HUES6 (cell line): ENCODE measurements around the gene PMS1.
A peak's percentile ranks its signal among the peaks of the same experiment; 100 is the strongest.

Experiments
- H3K27ac ChIP-seq: 2 replicates; pipeline ENCODE4 v1.7.0; 2013; ENCODE audit warnings: low read depth, mild to moderate bottlenecking, low read length, inconsistent platforms
- H3K27me3 ChIP-seq: 2 replicates; pipeline ENCODE4 v1.6.1; 2013; ENCODE audit warnings: low read length; ENCODE audit not compliant: control insufficient read depth, insufficient read depth
- H3K36me3 ChIP-seq: 2 replicates; pipeline ENCODE4 v1.6.1; 2013; ENCODE audit warnings: low read length; ENCODE audit not compliant: control insufficient read depth, insufficient read depth
- H3K4me1 ChIP-seq: 2 replicates; pipeline ENCODE4 v1.6.1; 2013; ENCODE audit warnings: low read length; ENCODE audit not compliant: control insufficient read depth, insufficient read depth
- H3K4me3 ChIP-seq: 2 replicates; pipeline ENCODE4 v1.5.1; 2013; ENCODE audit warnings: low read depth, low read length
- H3K9ac ChIP-seq: one replicate; pipeline ENCODE4 v1.6.1; 2013; ENCODE audit warnings: mild to moderate bottlenecking, low read length
- H3K9me3 ChIP-seq: 2 replicates; pipeline ENCODE4 v1.6.1; 2013; ENCODE audit warnings: low read depth, low read length; ENCODE audit not compliant: control insufficient read depth, insufficient read depth

The PMS1 gene

DNA sequence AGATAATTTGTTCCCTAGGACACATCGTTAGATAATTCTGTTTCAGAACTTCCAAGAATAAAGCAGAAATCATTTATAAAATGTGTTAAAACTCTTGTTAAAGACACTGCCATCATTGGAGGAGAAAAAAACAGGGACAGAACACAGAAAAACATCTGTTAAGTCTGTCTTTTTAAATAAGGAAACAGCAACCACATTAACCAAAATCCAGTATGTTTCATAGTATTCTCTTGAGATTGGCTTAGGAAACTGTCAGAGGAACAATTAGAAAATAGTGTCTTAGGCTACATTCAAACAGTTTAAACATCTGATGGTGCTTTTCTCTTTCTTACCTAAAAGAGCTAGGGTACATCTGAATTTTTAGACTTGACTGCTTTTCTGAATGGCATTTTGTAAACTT lies 81.6 kb downstream of the PMS1 start:
- Histone ChIP-seq H3K36me3 (peaks cover 30% of the 10 kb centered on the region), H3K27me3 (no peaks in the 10 kb centered on the region), H3K9ac (no peak overlapping the region)

DNA sequence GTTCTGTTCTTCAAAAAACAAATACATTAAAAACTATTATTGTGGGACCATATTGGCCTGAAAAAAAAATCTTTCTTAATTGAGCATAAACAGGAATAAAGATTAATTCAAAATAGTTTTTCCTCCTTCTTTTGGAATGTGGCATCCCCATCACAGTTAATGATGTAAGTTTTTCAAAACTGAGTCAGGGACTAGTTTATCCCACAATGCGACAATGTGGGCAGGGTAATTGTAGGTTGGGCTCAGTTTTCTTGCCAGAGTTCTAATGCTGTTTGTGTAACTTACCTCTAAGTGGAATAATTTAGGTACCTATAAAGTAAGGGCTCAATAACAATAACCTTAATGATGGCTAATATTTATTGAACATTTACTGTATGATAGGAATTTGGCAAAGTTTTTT lies 82.0 kb downstream of the PMS1 start:
- no peak overlapping the region for H3K27ac ChIP-seq
- no peaks in the 10 kb centered on the region for H3K9me3 ChIP-seq
- peaks cover 30% of the 10 kb centered on the region for H3K36me3 ChIP-seq
- H3K4me1 ChIP-seq: no peaks in the 10 kb centered on the region
- H3K9ac ChIP-seq: no peak overlapping the region
- H3K4me3 ChIP-seq: no peak overlapping the region
- no peaks in the 10 kb centered on the region for H3K27me3 ChIP-seq

More for the DNA sequence above, 81.6 kb downstream of the PMS1 start:
- Histone ChIP-seq H3K4me1 (no peaks in the 10 kb centered on the region), H3K27ac (no peak overlapping the region), H3K9me3 (no peaks in the 10 kb centered on the region), H3K4me3 (no peak overlapping the region)

DNA sequence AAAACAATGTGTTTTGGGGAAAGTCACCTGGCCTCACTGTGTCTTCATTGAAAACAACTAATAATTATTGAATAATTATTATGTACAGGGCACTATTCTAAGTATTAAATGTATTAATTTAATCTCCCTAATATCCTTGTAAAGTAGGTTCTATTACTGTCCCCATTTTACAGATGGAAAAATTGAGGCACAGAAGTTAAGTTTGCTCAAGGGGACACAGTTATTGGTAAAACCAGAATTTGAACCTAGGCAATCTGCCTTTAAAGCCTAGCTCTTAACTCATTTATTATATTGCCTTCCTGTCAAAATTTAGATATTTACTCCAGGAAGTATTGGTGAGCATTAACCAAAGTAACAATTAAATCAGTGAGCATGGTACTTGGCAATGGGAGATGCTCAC lies 84.6 kb downstream of the PMS1 start:
- H3K27ac ChIP-seq: no peak overlapping the region
- no peaks in the 10 kb centered on the region for H3K27me3 ChIP-seq
- H3K9ac ChIP-seq: no peak overlapping the region
- no peaks in the 10 kb centered on the region for H3K9me3 ChIP-seq
- H3K4me1 ChIP-seq: no peaks in the 10 kb centered on the region
- no peak overlapping the region for H3K4me3 ChIP-seq
- peaks cover 41% of the 10 kb centered on the region for H3K36me3 ChIP-seq

DNA sequence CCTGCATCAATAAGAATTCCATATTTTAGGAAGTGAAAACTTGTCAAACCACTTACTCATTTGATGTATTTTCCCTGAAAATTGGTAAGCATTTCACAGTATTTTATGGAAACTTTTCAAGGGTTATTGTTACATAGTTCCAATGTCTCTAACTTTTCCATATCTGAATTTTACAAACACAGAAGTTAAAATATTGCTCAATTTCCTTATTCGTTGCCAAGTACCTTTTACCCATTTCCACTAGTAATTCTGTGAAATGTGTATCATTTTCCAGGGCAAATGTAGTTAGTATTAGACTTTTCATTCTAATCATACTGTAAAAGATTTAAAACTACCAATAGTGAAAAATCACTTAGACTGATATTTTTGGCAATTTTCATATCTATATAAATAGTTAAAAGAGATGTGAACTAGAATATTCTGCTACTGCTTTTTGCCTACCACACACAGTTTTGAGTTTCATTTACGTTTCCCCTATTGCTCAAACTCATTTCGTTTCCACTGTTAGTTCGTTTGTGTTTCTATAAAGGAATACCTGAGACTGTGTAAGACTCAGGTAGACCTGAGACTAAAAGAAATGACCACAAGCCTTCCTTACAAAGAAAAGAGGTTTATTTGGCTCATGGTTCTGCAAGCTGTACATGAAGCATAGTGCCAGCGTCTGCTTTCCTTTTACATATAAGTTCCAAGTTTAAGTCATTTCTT lies 86.3 kb downstream of the PMS1 start:
- H3K4me3 ChIP-seq: no peak overlapping the region
- H3K9ac ChIP-seq: no peak overlapping the region
- peaks cover 42% of the 10 kb centered on the region for H3K36me3 ChIP-seq
- H3K9me3 ChIP-seq: no peaks in the 10 kb centered on the region
- no peak overlapping the region for H3K27ac ChIP-seq
- H3K27me3 ChIP-seq: no peaks in the 10 kb centered on the region
- no peaks in the 10 kb centered on the region for H3K4me1 ChIP-seq

DNA sequence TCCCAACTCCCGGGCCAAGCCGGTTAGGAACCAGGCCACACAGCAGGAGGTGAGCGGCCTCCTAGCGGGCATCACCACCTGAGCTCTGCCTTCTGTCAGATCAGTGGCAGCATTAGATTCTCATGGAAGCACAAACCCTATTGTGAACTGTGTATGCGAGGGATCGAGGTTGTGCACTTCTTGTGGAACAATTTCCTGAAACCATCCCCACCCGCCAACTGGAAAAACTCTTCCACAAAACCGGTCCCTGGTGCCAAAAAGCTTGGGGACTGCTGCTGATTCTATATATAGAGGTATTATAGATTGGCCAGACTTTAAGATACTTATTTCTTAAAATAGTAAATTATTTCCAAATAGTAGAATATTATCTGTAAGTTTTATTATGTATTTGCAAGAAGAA lies 89.4 kb downstream of the PMS1 start:
- H3K4me3 ChIP-seq: no peak overlapping the region
- H3K36me3 ChIP-seq: peaks cover 36% of the 10 kb centered on the region
- H3K27ac ChIP-seq: no peak overlapping the region
- H3K9ac ChIP-seq: no peak overlapping the region
- no peaks in the 10 kb centered on the region for H3K27me3 ChIP-seq
- H3K9me3 ChIP-seq: no peaks in the 10 kb centered on the region
- H3K4me1 ChIP-seq: no peaks in the 10 kb centered on the region

DNA sequence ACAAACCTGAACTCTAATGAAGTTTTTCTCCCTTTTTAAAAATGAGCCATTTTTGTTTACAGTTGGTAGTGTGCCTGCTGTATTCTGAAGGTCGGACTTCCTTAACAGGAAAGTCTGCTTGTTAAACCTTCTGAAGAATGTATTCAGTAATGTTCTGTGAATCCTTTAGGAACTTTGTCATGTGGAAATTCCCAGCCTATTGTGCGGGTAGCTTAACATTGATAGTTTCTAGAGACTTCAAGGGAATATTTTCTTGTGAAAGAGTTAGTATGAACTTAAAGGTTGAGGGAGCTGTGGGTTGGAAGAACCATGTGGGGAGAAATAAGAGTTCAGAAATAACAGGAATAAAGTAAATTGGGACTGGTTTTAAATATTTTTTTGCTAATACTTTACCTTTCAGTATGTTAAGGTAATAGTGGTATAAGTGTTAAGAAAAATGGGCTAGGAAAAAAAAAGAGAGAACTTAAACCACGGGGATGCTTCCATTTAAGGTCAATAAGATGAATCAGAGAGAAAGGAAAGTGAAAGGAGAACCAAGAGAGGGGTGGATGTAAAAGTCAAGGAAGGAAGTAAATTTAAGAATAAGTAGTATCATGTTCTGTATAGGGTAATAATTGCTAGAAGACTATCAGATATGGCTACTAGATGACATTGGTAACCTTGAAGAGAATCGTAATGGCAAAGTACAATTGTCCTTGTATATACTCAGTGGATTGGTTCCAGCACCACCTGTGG lies 90.5 kb downstream of the PMS1 start:
- Histone ChIP-seq H3K4me3 (no peak overlapping the region), H3K9ac (no peak overlapping the region), H3K4me1 (peaks cover 5% of the 10 kb centered on the region), H3K9me3 (no peaks in the 10 kb centered on the region), H3K36me3 (peaks cover 33% of the 10 kb centered on the region), H3K27ac (no peak overlapping the region), H3K27me3 (no peaks in the 10 kb centered on the region)

DNA sequence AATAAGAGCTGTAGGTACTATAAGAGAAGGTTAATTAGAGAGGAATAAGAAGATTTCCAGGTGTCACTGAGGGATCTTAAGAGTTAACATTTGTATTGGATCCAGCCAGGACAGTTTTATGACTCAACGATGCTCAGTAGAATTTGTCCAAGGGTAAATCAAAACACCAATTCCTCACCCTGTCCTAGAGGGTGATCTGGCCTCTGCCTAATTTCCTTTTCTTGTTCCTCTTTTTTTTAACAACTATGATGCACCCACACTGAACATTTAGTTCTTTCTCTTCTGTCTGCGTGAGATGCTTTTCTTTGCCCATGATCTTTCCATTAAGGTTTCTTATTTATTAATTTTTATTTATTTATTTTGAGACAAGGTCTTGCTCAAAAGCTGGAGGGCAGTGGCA lies 92.0 kb downstream of the PMS1 start:
- Histone ChIP-seq H3K4me1 (peaks cover 19% of the 10 kb centered on the region), H3K9me3 (no peaks in the 10 kb centered on the region), H3K36me3 (peaks cover 33% of the 10 kb centered on the region)

DNA sequence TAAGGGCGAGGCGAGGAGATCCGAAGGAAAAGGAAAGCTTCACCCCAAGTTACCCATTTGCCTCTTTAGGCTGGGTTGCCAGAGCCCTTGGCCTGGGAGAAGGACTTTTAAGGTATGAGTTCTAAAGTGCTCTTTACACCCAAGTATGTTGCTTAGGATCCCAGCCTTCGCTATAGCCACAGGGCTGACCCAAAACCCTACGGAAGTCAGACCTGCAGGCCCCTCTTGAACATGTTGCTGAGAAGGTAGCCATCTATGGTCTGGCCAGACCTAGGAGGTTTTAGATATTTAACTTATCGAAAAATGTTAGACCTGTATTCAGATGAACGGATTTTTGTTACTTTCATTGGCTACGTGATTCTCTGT lies 95.4 kb downstream of the PMS1 start:
- Histone ChIP-seq H3K27ac (peak overlapping the region; percentile 2; the same call in 1 of the 2 replicates), H3K9ac (no peak overlapping the region), H3K4me3 (no peak overlapping the region)

More for the DNA sequence above, 92.0 kb downstream of the PMS1 start:
- no peak overlapping the region for H3K4me3 ChIP-seq
- H3K27me3 ChIP-seq: no peaks in the 10 kb centered on the region
- no peak overlapping the region for H3K27ac ChIP-seq
- H3K9ac ChIP-seq: no peak overlapping the region

DNA sequence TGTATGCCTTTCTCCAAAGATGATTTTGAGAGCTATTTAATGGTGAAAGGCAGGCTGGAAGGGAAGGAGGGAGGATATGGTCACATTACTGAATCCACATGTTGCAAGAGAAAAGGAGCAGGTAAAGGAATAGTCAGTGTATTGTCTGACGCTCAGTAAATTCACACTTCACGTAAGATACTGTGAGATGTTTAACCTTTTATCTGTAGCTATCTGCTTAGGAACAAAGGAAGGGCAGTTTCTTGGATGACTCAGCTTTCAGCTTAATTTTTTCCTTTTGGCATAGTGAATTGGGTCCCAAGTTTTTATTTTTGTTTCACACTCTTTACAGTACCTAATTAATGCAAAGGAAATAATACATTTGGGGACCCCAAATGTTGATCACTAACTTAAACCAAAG lies 96.2 kb downstream of the PMS1 start:
- H3K27me3 ChIP-seq: no peaks in the 10 kb centered on the region
- H3K36me3 ChIP-seq: peaks cover 14% of the 10 kb centered on the region
- peaks cover 21% of the 10 kb centered on the region for H3K4me1 ChIP-seq
- no peak overlapping the region for H3K4me3 ChIP-seq
- peak overlapping the region; percentile 2; the same call in 1 of the 2 replicates for H3K27ac ChIP-seq
- H3K9ac ChIP-seq: no peak overlapping the region
- H3K9me3 ChIP-seq: no peaks in the 10 kb centered on the region

More for the DNA sequence above, 95.4 kb downstream of the PMS1 start:
- peaks cover 19% of the 10 kb centered on the region for H3K36me3 ChIP-seq
- H3K27me3 ChIP-seq: no peaks in the 10 kb centered on the region
- no peaks in the 10 kb centered on the region for H3K9me3 ChIP-seq
- peaks cover 21% of the 10 kb centered on the region for H3K4me1 ChIP-seq

DNA sequence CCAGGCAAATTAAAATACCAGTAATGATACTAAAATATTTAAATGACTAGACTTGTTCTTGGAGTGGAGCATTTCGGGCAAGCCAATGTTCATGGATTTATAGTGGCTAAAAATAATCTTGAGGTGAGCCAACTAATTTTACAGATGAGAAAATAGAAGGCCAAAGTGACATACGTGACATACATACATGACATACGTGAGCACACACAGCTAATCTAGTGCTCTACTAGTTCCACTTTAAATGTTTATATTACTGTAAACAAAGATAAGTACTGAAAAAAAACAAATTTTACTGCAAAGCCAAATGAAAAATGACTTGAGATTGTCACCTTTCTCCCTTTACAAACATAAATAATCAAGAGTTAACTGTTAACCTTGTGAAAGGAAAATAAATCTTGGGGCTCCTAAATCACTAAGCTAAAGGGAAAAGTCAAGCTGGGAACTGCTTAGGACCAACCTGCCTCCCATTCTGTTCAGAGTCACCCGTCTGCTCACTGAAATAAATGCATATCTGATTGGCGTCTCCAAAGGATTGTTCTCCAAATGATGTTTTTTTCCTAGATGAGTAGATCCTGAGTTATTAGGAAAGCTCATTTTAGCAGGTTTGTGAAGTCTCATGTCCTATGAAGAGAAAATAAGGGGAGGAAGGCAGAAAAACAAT lies 96.7 kb downstream of the PMS1 start:
- H3K9me3 ChIP-seq: no peaks in the 10 kb centered on the region
- H3K4me3 ChIP-seq: no peak overlapping the region
- peaks cover 21% of the 10 kb centered on the region for H3K4me1 ChIP-seq
- no peak overlapping the region for H3K9ac ChIP-seq
- no peaks in the 10 kb centered on the region for H3K27me3 ChIP-seq
- H3K27ac ChIP-seq: peak overlapping the region; percentile 2; the same call in 1 of the 2 replicates
- H3K36me3 ChIP-seq: peaks cover 11% of the 10 kb centered on the region

DNA sequence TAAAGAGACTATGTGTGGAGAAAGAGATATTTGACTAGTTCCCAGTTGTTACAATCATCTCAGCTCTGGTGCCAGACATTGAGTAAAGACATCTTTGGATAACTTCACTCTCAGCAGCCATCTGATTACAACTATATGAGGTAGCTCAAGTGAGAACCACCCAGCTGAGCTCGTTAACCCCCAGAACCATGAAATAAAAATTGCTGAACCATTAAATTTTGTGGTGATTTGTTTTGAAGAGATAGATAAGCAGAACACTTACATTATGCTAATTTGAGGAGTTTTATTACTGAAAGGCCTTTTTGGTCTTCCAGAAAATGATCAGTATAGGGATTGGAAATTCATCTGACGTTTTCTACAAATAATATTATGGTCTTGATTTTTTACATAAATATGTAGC lies 101.1 kb downstream of the PMS1 start:
- Histone ChIP-seq H3K27ac (no peak overlapping the region), H3K4me1 (peaks cover 10% of the 10 kb centered on the region; the same call in 1 of the 2 replicates), H3K36me3 (no peaks in the 10 kb centered on the region), H3K9me3 (no peaks in the 10 kb centered on the region), H3K9ac (no peak overlapping the region), H3K27me3 (no peaks in the 10 kb centered on the region), H3K4me3 (no peak overlapping the region)
